Thyroid gland (tissue), 4 donors: ENCODE results near the gene PPP1R8. TPM values are rescaled to one million over a fixed set of nuclear protein-coding genes. Genes with fewer than 3 reads are reported as not detected.
"Not testable (repeated sequence)": the region's sequence is repeated elsewhere in the genome, so short reads cannot be mapped to it uniquely, and the experiment has no call there.

ENCODE experiments used
- DNase-seq, 2 donors: peaks; one replicate each; pipeline ENCODE4 v3.0.0-alpha.2; 2019
- H3K27ac ChIP-seq, 3 donors: fragments of 200-600 bp; sonication (generic); 1 replicate in 2 of 3; 2 replicates in 1 of 3; pipeline ENCODE4 v1.5.1; 2016 to 2019; ENCODE audit warnings: mild to moderate bottlenecking in 1 of 3, moderate library complexity in 1 of 3
- H3K27me3 ChIP-seq: fragments of 200-600 bp; sonication (generic); one replicate; pipeline ENCODE4 v1.5.1; 2019
- H3K36me3 ChIP-seq, 2 donors: fragments of 200-600 bp; sonication (generic); one replicate each; pipeline ENCODE4 v1.5.1; 2016 to 2019
- H3K4me1 ChIP-seq, 2 donors: fragments of 200-600 bp; sonication (generic); one replicate each; pipeline ENCODE4 v1.5.1; 2017 to 2019
- H3K4me3 ChIP-seq, 3 donors: fragments of 200-600 bp; sonication (generic); replicated peaks in 1 of 3; 1 replicate in 2 of 3; 2 replicates in 1 of 3; pipeline ENCODE4 v1.5.1; 2016; ENCODE audit warnings: mild to moderate bottlenecking in 1 of 3
- H3K9me3 ChIP-seq: fragments of 200-600 bp; sonication (generic); one replicate; pipeline ENCODE4 v1.5.1; 2017
- POLR2A ChIP-seq, 2 donors: fragments of 450-650 bp; IDR thresholded peaks; one replicate each; pipeline ENCODE4 v1.6.1; 2017; ENCODE audit warnings: antibody characterized with exemption in 2 of 2, mild to moderate bottlenecking in 2 of 2, moderate library complexity in 1 of 2
- WGBS, 2 donors: methylation state at CpG; one replicate each; pipeline ENCODE4 v1.1.5; 2017; 5-methylcytosine and 5-hydroxymethylcytosine counted together
- intact Hi-C: fragments of 100-400 bp; cut with DNase I; formaldehyde crosslinking; loops from one replicate; pipeline ENCODE4 v1.15.1; 2023
- total RNA-seq, 4 donors: library from RNA; depleted of rRNA; stranded (reverse); fragments of >200 nt; gene quantifications; one replicate each; pipeline ENCODE4 v1.2.3, GENCODE V29; 2016
- TF ChIP-seq, protein P1 (sequence below), 6 experiments: fragments of 200-600 bp in 3 of 6; fragments of 450-650 bp in 3 of 6; sonication (generic) in 3 of 6; IDR thresholded peaks; one replicate each; pipeline ENCODE4 v1.5.1; 2016 to 2019; ENCODE audit warnings: antibody characterized with exemption in 6 of 6, mild to moderate bottlenecking in 2 of 6, inconsistent platforms in 1 of 6, moderate library complexity in 1 of 6

PPP1R8 gene
- total RNA-seq, 4 donors from 2014 or later, result 29.2 to 34.8 (median 33.1) TPM

DNA sequence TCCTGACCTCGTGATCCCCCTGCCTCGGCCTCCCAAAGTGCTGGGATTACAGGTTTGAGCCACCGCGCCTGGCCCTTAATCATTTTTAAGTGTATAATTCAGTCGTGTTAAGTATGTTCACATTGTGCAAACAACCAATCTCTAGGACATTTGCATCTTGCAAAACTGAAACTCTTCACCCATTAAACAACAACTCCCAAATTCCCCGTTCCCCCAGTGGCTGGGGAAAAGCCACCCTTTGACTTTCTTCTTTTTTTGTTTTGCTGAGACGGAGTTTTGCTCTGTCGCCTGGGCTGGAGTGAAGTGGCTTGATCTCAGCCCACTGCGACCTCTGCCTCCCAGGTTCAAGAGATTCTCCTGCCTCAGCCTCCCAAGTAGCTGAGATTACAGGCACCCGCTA is 35.2 kb downstream of the PPP1R8 start:
- intact Hi-C loops, result no loop called here
- TF ChIP-seq POLR2A (IDR thresholded peaks at IDR 0.05), result no peak
- TF ChIP-seq, protein P1, sequence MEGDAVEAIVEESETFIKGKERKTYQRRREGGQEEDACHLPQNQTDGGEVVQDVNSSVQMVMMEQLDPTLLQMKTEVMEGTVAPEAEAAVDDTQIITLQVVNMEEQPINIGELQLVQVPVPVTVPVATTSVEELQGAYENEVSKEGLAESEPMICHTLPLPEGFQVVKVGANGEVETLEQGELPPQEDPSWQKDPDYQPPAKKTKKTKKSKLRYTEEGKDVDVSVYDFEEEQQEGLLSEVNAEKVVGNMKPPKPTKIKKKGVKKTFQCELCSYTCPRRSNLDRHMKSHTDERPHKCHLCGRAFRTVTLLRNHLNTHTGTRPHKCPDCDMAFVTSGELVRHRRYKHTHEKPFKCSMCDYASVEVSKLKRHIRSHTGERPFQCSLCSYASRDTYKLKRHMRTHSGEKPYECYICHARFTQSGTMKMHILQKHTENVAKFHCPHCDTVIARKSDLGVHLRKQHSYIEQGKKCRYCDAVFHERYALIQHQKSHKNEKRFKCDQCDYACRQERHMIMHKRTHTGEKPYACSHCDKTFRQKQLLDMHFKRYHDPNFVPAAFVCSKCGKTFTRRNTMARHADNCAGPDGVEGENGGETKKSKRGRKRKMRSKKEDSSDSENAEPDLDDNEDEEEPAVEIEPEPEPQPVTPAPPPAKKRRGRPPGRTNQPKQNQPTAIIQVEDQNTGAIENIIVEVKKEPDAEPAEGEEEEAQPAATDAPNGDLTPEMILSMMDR (IDR thresholded peaks at IDR 0.05), result no peak
- Histone ChIP-seq H3K27ac (no peak overlapping the region), H3K9me3 (no peaks in the 10 kb centered on the region), H3K4me3 (no peak overlapping the region), H3K4me1 (peaks cover 14 to 25% of the 10 kb centered on the region in 2 donors), H3K36me3 (no peaks in the 10 kb centered on the region), H3K27me3 (no peaks in the 10 kb centered on the region)
- no peak for DNase-seq
- 94 to 95% methylated on average over 10 of the region's 10 CpGs for WGBS, 2 donors

DNA sequence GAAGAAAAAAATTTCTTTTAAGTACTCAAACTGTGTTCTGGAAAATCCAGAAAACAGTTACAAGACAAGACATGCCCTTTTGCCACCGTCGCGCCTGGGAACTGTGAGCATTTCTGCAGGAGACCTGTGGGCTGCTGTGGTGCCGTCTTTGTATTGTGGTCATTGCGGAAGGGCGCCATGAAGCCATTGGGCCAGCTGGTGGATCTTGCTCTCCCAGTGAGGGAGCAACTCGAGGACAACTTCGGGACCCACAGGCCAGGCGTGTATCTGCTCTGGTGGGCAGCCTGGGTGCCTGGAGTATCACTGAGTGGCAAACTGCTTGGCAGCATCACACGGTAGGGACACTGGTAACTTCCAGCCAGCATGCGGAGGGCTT is 38.0 kb downstream of the PPP1R8 start:
- H3K9me3 ChIP-seq, result no peaks in the 10 kb centered on the region
- no peak for DNase-seq
- H3K27me3 ChIP-seq, result no peaks in the 10 kb centered on the region
- 88 to 90% methylated on average over 6 to 11 of the region's 11 CpGs for WGBS, 2 donors
- TF ChIP-seq POLR2A (IDR thresholded peaks at IDR 0.05), result no peak
- TF ChIP-seq, protein P1 (IDR thresholded peaks at IDR 0.05), result no peak
- H3K4me1 ChIP-seq, result peaks cover 3 to 19% of the 10 kb centered on the region in 2 donors
- H3K4me3 ChIP-seq, result no peak overlapping the region
- H3K36me3 ChIP-seq, result no peaks in the 10 kb centered on the region
- no peak overlapping the region for H3K27ac ChIP-seq
- intact Hi-C loops, result no loop called here

DNA sequence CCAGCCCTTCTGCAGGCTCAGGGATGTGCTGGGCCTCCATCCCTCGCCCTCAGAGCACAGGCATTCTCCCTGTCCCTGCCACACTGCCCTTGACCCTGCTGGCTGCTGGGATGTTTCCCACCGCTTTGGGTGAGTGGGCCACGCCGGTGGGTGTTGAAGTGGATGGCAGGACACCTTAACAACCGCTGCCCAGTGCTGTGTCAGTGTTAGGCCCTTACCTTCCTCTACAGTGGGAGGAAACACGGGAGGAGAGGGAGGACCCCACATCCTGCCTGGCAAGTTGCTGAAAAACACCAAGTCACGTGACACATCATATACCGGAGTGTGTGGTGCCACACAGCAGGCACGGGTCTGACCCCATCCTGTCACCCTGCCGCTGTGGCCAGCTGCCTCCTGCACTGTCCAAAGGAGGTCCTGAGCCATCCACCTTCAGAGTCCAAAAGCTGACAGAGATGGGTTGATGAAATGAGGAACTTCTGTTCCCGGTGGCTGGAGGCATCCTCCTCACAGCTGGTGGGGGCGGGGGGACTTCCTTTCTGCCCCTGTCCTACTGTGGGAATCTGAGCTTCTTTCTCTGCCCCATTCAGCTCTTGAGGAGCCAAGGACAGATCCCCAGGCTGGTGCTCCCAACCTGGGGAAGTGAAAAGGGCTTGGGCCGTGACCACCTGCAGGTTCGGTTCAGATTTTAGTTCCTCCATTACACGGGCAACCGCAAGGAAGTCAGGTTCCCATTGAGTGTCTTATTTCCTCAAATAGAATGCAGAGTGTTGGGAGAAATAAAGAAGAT is 38.5 kb downstream of the PPP1R8 start:
- no peaks in the 10 kb centered on the region for H3K27me3 ChIP-seq
- H3K4me1 ChIP-seq, result peaks cover 0 to 15% of the 10 kb centered on the region in 2 donors
- no peak for DNase-seq
- H3K9me3 ChIP-seq, result no peaks in the 10 kb centered on the region
- H3K27ac ChIP-seq, result peak overlapping the region in 1 of 3 donors; percentile 24
- 46 to 72% methylated on average over 11 to 12 of the region's 16 CpGs for WGBS, 2 donors
- TF ChIP-seq POLR2A (IDR thresholded peaks at IDR 0.05), result no peak
- TF ChIP-seq, protein P1 (IDR thresholded peaks at IDR 0.05), result no peak
- intact Hi-C loops, result no loop called here
- no peak overlapping the region for H3K4me3 ChIP-seq
- no peaks in the 10 kb centered on the region for H3K36me3 ChIP-seq

DNA sequence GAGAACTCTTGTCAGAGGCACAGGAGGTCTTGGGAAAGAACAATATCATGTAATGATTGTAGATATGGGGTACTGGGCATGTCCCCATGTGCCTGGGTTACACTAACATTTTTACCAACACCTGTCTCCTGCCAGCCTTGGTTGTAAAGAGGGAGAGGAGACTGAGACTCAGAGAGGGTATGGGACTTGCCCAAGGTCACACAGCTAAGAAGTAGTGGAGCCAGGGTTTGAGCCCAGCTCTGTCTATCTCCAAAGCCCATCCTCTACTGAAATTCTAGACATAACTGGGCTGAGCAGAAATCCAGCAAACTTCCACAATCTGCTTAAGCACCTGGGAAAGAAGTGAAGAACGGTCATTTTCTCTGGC is 39.1 kb downstream of the PPP1R8 start:
- Histone ChIP-seq H3K4me1 (peaks cover 0 to 13% of the 10 kb centered on the region in 2 donors), H3K27me3 (no peaks in the 10 kb centered on the region), H3K36me3 (no peaks in the 10 kb centered on the region), H3K27ac (no peak overlapping the region), H3K9me3 (no peaks in the 10 kb centered on the region), H3K4me3 (no peak overlapping the region)
- TF ChIP-seq, protein P1 (IDR thresholded peaks at IDR 0.05), result no peak
- TF ChIP-seq POLR2A (IDR thresholded peaks at IDR 0.05), result no peak
- 85 to 88% methylated on average over 1 of the region's 1 CpG for WGBS, 2 donors
- no peak for DNase-seq
- intact Hi-C loops, result no loop called here

DNA sequence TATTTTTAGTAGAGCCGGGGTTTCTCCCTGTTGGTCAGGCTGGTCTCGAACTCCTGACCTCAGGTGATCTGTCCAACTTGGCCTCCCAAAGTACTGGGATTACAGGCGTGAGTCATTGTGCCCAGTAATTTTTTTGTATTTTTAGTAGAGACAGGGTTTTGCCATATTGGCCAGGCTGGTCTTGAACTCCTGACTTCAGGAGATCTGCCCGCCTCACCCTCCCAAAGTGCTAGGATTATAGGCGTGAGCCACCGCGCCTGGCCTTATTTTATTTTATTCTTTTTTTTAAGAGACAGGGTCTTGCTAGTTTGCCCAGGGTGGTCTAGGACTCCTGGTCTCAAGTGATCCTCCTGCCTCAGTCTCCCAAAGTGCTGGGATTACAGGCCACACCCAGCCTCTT is 40.5 kb downstream of the PPP1R8 start:
- intact Hi-C loops, H3K27ac ChIP-seq, H3K9me3 ChIP-seq, H3K27me3 ChIP-seq, H3K4me3 ChIP-seq, DNase-seq, H3K36me3 ChIP-seq: not testable (repeated sequence)
- H3K4me1 ChIP-seq, result peaks cover 3 to 21% of the 10 kb centered on the region in 2 donors
- 95 to 96% methylated on average over 7 of the region's 7 CpGs for WGBS, 2 donors
